GM11168 (cell line): ENCODE results near the gene PPP1R3D.
"Not testable (repeated sequence)": the region's sequence is repeated elsewhere in the genome, so short reads cannot be mapped to it uniquely, and the experiment has no call there.

Source experiments
- in situ Hi-C: fragments of 300-500 bp; cut with MboI; formaldehyde crosslinking; loops from one replicate; pipeline ENCODE4 v1.12.0; 2022; ENCODE audit warnings: low sequenced_read_pairs; ENCODE audit not compliant: unreplicated experiment

PPP1R3D gene, protein sequence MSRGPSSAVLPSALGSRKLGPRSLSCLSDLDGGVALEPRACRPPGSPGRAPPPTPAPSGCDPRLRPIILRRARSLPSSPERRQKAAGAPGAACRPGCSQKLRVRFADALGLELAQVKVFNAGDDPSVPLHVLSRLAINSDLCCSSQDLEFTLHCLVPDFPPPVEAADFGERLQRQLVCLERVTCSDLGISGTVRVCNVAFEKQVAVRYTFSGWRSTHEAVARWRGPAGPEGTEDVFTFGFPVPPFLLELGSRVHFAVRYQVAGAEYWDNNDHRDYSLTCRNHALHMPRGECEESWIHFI

DNA sequence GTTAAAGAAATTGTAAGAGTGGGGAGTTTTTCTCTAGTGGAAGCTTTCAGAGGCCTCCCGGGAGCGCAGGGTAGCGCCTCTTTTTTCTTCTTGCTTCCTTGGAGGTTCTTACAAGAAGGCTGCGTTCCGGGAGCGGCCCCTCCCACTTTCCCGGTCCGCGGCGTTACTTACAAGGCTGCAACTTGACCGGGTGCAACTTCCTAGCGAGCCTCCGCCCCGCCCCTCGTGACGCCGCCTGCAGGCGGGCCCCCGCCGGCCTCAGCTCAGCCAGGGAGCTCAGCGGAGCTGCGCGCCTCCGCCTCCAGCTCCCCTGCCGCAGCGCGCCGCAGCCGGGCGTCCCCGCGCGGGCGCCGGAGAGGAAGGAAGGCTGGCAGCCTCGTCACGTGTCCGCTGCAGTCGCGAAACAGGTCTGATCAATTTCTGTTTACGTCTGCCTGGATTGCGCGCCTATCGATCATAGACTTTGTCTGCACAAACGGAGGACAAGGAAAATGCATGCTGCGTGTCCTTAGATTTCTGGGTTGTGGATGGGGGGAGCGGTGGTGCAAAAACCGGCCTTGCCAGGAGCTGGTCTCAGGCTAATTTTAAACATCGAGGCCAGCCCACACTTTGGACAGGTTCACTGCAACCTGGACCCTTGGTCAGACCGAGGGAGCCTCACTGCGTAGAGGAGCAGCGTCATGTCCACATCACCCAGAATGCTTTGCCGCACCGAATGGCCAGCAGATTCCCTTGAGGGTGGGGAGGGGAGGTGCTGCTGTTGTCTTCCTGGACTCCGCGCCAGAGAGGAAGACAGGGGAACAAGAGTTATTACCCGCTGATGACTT lies at the start of gene PPP1R3D, which contains the start of gene FAM217B:
Gene PPP1R3D (minus strand): TSS at position 177 of the 827 bp plus-strand sequence. CDS start 374 bp downstream, outside the sequence.
Gene FAM217B (plus strand): TSS at position 261 of the 827 bp plus-strand sequence. CDS start 3,555 bp downstream, outside the sequence.
- in situ Hi-C loops, result no loop called here

DNA sequence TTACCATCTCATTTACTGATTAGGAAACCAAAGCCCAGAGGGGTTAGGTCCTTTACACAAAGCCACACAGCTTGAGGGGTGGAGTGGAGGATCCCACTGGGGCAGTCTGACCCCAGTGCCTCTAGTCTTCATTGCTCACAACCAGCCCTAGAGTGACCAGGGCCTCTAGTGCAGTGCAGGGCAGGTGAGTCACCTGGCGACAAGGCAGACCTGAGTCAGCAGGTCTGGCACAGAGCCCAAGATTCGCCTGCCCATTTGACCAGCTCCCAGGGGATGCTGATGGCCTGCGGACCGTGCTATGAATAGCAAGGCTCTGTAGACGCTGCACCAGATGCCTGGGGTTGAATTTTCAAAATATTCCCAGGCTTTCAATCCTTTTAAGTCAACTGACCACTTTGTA lies 48.0 kb upstream of the PPP1R3D start:
- in situ Hi-C loops, result no loop called here

DNA sequence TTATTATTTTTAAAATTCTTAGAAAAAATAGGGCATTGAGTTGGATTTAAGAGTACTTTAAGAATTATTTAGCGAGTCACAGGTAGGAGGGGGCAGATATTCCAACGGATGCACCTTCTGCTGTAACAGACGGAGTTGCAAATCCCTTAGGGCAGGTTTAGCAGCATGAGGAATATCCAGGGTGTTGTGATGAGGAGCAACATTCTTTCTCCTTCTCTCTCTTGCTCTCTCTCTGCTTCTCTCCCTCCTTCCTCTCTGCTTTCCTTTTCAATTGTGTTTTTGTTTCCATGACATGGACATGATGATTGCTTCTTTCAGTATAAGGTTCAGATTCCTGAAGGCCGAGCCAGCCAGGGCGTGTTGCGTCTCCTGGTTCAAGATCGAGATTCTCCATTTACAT lies 47.0 kb upstream of the PPP1R3D start:
- in situ Hi-C loops, result no loop called here

DNA sequence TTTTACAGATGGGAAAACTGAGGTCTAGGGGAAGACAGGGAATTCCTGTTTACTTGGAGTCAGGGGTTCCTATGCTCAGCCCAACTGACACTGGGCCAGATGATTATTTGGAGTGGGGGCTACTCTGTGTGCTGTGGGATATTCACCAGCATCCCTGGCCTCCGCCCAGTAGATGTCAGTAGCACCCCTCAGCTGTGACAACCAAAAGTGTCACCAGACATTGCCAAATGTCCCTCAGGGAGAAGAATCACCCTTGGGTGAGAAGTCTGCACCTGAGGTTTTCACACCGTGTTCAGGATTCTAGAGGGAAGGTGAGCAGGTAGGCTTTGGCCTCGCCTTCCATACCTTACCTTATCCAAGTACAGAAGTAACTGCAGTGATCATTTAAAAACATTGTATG lies 45.8 kb upstream of the PPP1R3D start:
- in situ Hi-C loops, result no loop called here

DNA sequence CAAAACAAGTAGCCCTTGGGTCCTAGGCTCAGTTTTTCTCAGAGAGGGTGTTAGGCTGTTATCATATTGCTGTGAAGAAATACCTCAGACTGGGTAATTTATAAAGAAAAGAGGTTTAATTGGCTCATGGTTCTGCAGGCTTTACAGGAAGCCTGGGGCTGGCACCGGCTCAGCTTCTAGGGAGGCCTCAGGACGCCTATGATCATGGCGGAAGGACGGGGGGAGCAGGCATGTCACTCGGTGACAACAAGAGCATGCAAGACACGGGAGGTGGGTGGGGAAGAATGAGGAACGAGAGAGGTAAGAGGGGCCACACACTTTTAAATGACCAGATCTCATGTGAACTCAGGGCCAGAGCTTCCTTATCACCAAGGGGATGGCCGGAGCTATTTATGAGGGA lies 45.1 kb upstream of the PPP1R3D start:
- in situ Hi-C loops, result no loop called here

DNA sequence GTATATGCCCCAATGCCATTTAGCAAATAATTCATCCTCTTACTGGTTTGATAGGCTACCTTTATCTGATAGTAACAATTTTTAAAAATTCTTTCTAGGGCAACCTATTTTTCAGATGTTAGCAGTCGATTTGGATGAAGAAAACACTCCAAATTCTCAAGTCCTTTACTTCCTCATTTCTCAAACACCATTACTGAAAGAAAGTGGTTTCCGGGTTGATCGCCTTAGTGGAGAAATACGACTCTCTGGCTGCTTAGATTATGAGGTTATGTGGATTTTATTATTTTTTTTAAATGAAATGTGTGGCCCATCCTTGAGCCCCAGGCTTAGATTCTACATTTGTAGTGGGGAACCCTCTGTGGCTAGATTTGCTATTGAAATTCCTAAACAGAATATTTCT lies 44.4 kb upstream of the PPP1R3D start:
- in situ Hi-C loops, result no loop called here

DNA sequence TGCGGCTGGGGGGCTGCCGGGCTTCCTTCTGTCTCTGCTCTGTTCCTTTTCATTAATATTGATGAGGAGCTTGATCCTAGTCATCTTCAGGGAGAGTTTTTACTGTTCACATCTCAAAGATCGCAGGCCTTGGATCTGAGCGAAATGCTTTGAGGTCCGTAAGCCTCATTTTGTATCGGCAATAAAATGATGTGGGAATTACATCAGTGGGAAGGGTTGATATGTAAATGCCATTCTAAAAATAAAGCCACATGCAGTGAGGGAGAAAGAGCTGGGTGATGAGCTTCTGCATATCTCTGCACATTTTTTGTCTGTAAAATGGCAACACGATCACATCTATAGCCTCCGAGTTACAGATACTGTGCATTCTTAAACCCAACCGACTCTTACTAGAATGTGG lies 43.0 kb upstream of the PPP1R3D start:
- in situ Hi-C loops, result no loop called here

DNA sequence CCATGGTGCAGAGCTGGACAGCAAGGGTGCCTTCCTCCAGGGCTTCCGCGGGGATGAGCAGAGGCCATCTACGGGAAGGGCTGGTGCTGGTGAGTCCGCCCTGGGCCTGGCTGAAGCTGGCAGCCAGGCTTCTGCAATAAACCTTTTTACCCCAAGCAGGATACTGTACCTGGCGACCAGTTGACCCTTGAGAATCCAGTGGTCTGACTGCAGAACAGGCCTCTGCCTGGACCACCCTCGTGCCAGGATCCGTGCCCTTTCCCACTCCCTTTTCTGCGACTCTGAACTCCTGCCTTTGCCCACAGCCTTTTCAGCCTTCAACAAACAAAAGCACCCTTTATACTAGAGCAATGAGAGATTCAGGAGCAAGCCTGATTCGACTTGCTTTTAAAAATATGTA lies 37.0 kb upstream of the PPP1R3D start:
- in situ Hi-C loops, result no loop called here

DNA sequence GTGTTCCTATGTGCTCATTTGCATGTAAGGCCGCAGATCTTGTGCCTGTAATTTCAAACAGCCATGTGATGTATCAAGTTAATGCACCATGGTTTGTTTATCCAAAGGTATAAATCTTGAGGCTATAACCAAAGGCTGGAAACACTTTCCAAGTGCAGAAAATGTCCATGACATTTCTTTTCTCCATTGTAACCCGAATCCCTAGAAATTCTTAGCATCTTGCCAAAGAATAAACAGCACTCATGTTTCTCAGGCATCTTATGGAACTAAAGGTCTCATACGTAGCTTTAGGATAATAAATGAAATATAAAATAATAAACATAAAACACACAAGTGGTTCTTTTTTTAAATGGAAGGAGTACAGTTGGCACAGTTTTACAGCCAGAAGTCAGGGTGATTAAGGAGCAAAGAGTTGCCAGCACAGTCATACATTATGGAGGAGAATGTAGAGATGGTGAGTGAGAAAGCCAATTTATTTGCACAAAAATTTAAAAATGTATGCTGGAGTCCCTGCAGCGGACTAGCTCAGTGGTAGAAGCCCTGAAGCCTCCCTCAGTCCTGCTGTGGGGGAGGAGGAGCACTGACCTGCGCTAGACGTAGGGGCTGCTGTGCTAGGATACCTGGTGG lies 36.2 kb upstream of the PPP1R3D start:
- in situ Hi-C loops, result no loop called here

DNA sequence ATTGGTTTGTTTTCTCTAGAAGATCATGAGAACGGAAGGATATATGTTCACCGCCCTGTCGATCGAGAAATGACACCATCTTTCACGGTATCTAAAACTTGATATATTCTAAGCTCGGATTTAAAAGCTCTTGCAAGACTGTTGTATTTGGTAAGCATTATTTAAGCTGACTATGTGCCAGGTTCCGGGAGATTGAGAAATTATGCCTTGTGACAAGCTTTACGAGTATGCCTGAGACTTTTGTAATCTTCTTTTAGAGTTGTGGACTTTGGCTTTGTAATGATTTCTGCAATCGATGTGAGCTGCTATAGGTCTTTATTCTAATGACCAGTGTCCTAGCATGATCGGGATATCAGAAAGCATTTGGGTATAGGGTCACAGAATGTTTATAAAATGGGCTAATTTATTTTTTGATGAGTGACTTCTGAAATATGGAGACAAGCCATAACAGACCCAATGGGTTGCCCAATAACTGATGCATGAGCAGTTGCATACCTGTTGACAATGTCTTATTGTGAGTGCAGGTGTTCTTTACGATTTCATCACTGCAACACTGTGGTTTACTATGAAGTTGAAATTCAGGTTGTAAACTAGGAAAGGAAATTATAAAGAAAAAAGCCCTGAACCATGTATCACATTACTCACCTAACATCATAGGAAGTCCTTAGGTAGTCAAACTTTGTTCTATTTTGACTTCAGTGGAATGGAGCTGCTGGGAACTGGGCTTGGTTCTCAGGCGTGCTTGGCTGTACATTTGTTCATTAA lies 32.1 kb upstream of the PPP1R3D start:
- in situ Hi-C loops, result no loop called here

DNA sequence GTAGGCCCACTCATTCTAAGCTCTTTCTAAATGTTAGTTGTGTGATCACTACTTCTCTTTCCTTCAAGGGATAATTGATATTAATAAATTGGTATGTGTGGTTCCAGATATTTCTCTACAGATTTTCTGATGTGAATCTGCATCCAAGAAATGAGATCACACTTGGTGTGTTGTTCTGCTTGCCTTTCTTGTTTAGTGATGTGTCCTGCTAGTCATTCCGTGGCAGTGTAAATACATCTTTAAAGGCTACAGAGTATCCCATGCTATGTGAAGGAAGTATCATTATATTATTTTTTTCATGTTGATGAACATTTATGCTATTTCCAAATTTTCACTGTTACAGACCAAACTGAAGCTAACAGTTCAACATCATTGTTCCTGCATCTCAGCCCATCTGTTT lies 31.3 kb upstream of the PPP1R3D start:
- in situ Hi-C loops, result no loop called here

DNA sequence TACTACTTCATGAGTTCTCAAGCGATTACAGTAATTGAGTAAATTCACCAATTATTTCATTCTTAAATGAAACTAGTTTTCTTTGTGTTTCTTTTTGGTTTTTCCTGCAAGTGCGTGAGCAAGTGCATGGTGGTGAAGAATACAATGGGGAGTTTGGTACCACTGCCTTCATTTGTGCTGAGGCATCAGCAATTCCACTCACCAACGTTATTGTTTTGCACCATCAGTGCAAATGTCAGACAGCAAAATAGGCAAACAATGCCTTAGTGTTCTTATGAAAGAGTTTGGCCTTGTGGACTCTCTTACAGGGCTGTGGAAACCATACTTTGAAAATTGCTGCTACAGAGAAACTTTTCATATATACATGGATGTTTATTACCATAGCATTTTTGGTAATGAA lies 26.3 kb upstream of the PPP1R3D start:
- in situ Hi-C loops, result no loop called here

DNA sequence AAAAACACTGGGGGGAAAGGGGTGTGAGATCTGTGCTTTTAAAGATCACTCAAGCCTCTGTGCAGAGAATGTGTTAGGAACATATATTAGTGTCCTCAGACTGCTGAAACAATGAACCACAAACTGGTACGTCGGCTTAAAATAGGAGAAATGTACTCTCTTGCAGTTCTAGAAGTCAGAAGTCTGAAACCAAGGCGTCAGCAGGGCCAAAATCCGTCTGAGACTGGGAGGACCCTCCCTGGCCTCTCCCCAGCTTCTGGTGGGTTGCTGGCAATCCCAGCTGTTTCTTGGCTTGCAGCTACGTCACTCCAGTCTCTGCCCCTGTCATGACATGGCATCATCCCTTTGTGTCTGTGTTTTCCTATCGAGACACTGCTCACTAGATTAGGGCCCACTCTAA lies 22.1 kb upstream of the PPP1R3D start:
- in situ Hi-C loops, result no loop called here

DNA sequence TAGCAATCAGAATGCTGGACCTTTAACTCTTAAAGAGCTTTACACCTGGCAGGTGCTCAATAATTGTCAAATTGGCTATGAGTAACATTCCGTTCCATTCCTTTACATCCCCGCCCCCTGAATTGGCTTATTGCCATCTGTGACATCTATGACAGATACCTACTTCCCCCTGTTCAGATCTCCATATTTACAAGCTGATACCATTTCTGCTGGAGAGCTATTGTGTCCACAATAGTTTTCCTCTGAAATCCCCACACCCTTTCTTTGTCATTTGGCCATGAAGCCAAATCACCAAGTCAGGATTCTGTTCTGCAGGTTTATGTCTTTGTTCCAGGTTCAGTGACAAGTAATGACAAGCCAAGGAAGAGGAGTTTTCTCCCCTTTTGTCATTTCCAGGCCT lies 21.3 kb upstream of the PPP1R3D start:
- in situ Hi-C loops, result no loop called here

DNA sequence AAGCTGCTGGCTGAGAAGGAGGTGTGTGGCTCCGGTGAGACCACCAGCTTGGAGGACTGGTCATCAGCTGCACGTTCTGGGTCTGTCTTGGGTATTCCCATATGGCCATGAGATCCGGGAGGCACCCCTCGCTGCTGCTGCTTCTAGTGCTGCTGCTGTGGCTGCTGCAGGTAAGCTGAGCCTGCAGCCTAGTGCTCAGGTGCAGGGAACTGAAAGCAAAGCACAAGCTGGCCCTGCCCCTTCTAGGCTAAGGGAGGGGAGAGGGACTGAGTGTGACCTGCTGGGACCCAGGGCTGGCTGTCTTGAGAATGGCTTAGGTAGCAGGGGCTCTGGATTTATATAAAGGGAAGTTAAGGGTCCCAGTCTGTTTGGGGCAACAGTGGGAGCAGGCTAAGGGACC lies 18.5 kb upstream of the PPP1R3D start:
- in situ Hi-C loops, result no loop called here

DNA sequence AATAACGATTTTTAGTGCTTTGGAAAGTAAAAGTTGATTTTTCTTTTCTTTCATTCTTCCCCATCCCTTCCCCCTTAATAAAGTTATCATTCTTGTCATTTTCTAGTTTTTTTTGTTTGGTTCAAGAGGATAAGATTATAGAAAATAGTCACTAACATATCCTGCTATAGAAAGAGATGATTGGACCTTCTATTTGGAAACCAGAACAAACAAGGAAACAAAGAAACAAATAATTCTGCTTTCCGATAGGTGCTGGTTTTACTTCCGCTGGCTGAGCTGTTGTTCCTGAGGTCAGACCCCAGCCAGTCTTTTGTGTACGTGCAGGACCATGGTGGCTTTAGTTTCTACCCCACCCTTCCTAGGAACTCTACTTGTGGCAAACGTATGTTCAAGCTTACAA lies 18.0 kb upstream of the PPP1R3D start, which contains the start of gene CDH26:
Gene CDH26 (plus strand): TSS at position 301 of the 400 bp plus-strand sequence. CDS start 304 bp downstream, outside the sequence.
- in situ Hi-C loops, result no loop called here

DNA sequence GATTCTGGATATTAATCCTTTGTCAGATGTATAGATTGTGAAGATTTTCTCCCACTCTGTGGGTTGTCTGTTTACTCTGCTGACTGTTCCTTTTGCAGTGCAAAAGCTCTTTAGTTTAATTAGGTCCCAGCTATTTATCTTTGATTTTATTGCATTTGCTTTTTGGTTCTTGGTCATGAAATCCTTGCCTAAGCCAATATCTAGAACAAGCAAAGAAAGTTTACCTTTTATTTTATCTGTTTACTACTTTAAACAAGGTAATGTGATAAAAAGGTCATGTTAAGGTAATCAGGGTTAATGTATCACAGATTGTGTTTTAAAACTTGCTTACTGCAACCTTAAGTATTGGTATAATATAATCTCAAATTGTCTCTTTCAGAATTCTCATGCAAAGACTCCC lies 17.5 kb upstream of the PPP1R3D start:
- in situ Hi-C loops, result not testable (repeated sequence)

DNA sequence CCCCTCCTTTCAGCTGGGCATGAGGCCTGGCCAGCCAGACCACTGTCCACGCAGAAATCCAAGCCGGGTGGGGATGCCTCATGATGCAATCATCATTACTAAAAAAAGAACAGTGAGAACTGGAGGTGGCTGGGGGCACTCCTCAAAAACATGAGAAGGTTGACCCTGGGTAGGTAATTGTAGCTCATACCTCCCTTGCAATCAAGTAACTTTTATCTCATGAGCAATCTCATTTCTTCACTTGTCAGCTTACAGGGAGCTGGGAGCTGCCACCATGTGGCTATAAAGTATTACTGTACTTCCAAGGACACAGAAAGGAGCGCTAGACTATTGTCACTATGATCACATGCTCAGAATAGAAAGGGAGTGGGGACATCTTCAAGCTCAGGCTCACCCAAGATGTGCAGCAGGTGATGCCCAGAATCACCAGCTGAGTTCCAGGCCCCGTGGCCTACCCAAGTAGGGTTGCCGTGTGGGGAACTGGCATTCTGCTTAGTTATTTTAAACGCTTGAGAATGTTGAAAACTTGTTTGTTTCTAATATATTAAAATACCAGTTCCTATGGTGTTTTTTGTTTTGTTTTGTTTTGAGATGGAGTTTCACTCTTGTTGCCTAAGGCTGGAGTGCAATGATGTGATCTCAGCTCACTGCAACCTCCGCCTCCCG lies 15.2 kb upstream of the PPP1R3D start:
- in situ Hi-C loops, result no loop called here

DNA sequence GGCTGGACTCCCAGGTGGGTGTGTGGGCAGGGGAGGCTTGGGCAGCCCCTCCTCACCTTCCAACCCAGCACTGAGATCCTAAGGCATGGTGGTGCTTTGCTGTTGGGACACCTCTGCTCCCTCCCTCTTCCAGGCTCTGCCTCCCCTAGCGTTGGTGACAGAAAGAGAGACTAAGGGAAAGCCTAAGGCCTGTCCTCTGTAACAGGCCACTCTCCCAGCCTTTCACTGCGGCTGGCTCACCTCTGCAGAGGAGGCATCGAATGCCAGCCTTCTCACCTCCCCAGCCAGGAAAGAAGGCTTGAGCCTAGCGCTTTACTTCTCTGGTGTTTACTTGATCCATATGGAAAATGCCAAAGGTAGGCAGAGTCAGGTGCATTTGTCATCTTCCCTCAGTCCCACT lies 14.6 kb upstream of the PPP1R3D start:
- in situ Hi-C loops, result no loop called here

DNA sequence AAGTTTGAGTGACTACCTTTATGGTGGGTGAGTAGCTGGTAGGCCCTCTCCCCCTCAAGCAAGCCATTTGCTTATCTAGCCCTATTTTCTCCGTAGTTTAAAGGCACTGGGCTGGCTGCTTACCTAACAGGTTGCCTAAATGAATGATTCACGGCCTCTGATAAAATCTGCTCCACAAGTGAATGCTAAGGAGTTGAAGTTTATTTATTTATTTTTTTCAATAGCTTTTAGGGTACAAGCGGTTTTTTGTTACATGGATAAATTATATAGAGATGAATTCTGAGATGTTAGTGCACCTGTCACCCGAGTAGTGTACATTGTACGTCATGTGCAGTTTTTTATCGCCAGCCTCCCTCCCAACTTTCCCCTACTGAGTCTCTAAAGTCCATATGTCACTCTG lies 9.8 kb upstream of the PPP1R3D start:
- in situ Hi-C loops, result no loop called here
